Measurements from ENCODE around the gene RNF31.

The RNF31 gene

GRCh38 chr14:24123424-24124417 is 23.6 kb upstream of the RNF31 start:
- ChIA-PET POLR2A (ENCODE audit: low non-redundant PET) (interaction anchor here (1.3 kb wide), 1 partner anchor 9 kb away, joined by 4 read pairs; the partner anchor contains the start of genes DCAF11 and NRL), CTCF (interaction anchor here (0.6 to 1.4 kb wide), 2 partner anchors 10 to 15 kb away, joined by 3 to 4 read pairs; no protein-coding TSS in a partner anchor)
- no peak for TF ChIP-seq CTCF (conservative IDR thresholded peaks at IDR 0.05; ENCODE audit: low read depth)
- no peak for DNase-seq (ENCODE audit: low spot score)
- peak overlapping the region; percentile 8 for H3K27ac ChIP-seq

- TF ChIP-seq CTCF (conservative IDR thresholded peaks at IDR 0.05; ENCODE audit: low read depth): no peak
- ChIA-PET CTCF (interaction anchor here (0.6 to 1.5 kb wide), 3 partner anchors 23 to 34 kb away, joined by 3 read pairs; partner anchors contain the start of gene IRF9), POLR2A (ENCODE audit: low non-redundant PET) (interaction anchor here (1.0 kb wide), 1 partner anchor 14 kb away, joined by 3 read pairs; no protein-coding TSS in a partner anchor)
- no peak overlapping the region for H3K27ac ChIP-seq
- DNase-seq (ENCODE audit: low spot score): no peak
Observed at GRCh38 chr14:24126939-24127338, 20.4 kb upstream of the RNF31 start.

GRCh38 chr14:24127673-24128072 is 19.6 kb upstream of the RNF31 start:
- CTCF ChIA-PET: interaction anchor here (0.6 kb wide), 2 partner anchors 10 to 27 kb away, joined by 3 to 4 read pairs; no protein-coding TSS in a partner anchor
- no peak for DNase-seq (ENCODE audit: low spot score)
- H3K27ac ChIP-seq: no peak overlapping the region
- POLR2A ChIA-PET (ENCODE audit: low non-redundant PET): interaction anchor here (1.0 kb wide), 1 partner anchor 13 kb away, joined by 3 read pairs; no protein-coding TSS in a partner anchor
- TF ChIP-seq CTCF (conservative IDR thresholded peaks at IDR 0.05; ENCODE audit: low read depth): no peak

- no peak for DNase-seq (ENCODE audit: low spot score)
- no peak overlapping the region for H3K27ac ChIP-seq
- no peak for TF ChIP-seq CTCF (conservative IDR thresholded peaks at IDR 0.05; ENCODE audit: low read depth)
- ChIA-PET CTCF (interaction anchor here (0.7 kb wide), 2 partner anchors 20 to 22 kb away, joined by 3 to 4 read pairs; no protein-coding TSS in a partner anchor), POLR2A (ENCODE audit: low non-redundant PET) (no interaction called here)
Observed at GRCh38 chr14:24129410-24129998, 17.8 kb upstream of the RNF31 start.

- TF ChIP-seq CTCF (conservative IDR thresholded peaks at IDR 0.05; ENCODE audit: low read depth): no peak
- POLR2A ChIA-PET (ENCODE audit: low non-redundant PET): no interaction called here
- no peak for DNase-seq (ENCODE audit: low spot score)
- no peak within 1 kb of the TSS for H3K27ac ChIP-seq
- CTCF ChIA-PET: no interaction called here
Observed at GRCh38 chr14:24130380-24130716, 16.9 kb upstream of the RNF31 start, which contains the start of gene FITM1. Gene FITM1 (plus strand): TSS chr14:24130659. CDS start chr14:24131564, 905 bp downstream.
